Ovary (tissue), 3 donors: ENCODE results near the gene PAM16.

Experiments
- EP300 ChIP-seq: sonication (generic); formaldehyde crosslinking; IDR thresholded peaks from one replicate; pipeline ENCODE4 v1.6.1; 2017; ENCODE audit warnings: antibody characterized with exemption
- POLR2A ChIP-seq: fragments of 450-650 bp; IDR thresholded peaks from one replicate; pipeline ENCODE4 v1.6.1; 2017; ENCODE audit warnings: antibody characterized with exemption, mild to moderate bottlenecking, moderate library complexity
- TF ChIP-seq, protein P1 (sequence below), 3 donors: fragments of 450-650 bp in 2 of 3; fragments of 200-600 bp in 1 of 3; IDR thresholded peaks; one replicate each; pipeline versions ENCODE4 v1.5.1 to v1.8.0; 2016 to 2022; ENCODE audit warnings: antibody characterized with exemption in 3 of 3, mild to moderate bottlenecking in 1 of 3
- donor health status: DM: no; HTN: no; CAD: no.

DNA sequence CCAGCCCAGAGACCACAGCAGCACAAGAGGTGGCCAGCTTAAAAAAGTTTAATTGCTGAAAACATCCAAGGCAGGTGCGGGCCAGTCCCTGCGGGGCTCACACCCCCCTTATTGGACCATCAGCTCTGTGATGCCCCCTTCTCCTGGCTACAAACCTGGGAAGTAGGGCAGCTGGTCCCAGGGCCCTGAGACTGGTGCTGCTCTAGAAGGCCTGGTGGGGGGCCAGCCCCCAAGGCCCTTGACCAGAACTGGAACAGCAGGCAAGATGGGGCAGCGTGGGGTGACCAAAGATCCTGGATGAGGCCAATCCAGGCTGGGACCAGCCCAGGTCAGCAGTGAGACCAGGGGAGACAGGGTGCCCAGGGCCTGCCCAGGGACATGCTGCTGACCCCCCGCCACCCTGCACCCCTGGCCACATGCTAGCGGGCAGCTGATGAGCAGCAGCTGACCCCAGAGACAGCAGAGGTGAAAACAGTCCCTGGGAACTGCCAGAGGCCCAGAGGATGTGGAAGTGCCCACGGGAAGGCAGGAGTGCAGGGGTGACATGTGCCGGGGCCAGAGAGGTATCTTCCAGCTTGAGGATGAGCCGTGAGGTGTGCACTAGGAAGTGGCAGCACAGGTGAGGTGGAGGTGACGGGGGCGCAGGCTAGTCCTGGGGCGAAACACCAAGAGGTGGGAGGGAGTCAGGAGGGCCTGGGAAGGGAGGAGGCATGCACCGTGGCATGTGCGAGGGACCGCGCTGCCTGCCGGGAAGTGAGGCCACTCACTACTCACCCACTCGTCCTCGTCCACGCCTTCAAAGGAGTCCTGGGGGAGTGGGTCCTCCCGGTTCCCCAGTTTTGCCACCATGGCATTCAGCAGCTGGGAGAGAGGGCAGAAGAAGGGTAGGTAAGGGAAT, 3.6 kb upstream of the PAM16 start:
- TF ChIP-seq POLR2A (no peak), EP300 (no peak)
- TF ChIP-seq, protein P1, sequence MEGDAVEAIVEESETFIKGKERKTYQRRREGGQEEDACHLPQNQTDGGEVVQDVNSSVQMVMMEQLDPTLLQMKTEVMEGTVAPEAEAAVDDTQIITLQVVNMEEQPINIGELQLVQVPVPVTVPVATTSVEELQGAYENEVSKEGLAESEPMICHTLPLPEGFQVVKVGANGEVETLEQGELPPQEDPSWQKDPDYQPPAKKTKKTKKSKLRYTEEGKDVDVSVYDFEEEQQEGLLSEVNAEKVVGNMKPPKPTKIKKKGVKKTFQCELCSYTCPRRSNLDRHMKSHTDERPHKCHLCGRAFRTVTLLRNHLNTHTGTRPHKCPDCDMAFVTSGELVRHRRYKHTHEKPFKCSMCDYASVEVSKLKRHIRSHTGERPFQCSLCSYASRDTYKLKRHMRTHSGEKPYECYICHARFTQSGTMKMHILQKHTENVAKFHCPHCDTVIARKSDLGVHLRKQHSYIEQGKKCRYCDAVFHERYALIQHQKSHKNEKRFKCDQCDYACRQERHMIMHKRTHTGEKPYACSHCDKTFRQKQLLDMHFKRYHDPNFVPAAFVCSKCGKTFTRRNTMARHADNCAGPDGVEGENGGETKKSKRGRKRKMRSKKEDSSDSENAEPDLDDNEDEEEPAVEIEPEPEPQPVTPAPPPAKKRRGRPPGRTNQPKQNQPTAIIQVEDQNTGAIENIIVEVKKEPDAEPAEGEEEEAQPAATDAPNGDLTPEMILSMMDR (IDR thresholded peaks at IDR 0.05), result no peak
